Stimulated activated naive CD8-positive, alpha-beta T cell treated with anti-CD3 and anti-CD28 coated beads, Interleukin-15, amount 100 ng/mL, for 72 hours (primary cell): ENCODE data around the gene USP24.
"Not testable (repeated sequence)": the region's sequence is repeated elsewhere in the genome, so short reads cannot be mapped to it uniquely, and the experiment has no call there.

Experiments
- ATAC-seq: fragments of 150-1000 bp; cut with Tn5 transposase; 2 replicates; pipeline ENCODE4 v1.10.0; 2021; ENCODE audit warnings: mild to moderate bottlenecking, moderate library complexity
- DNase-seq, 2 donors: peaks; one replicate each; pipeline ENCODE4 v3.0.0; 2021 to 2022
- H3K27ac Mint-ChIP-seq, 2 donors: one replicate each; pipeline ENCODE4 v1.8.0; 2022; ENCODE audit warnings: mild to moderate bottlenecking in 2 of 2, mixed read lengths in 2 of 2, moderate library complexity in 2 of 2
- H3K27me3 Mint-ChIP-seq: one replicate; pipeline ENCODE4 v1.8.0; 2022; ENCODE audit warnings: mixed read lengths
- H3K4me1 Mint-ChIP-seq: one replicate; pipeline ENCODE4 v1.8.0; 2022; ENCODE audit warnings: mild to moderate bottlenecking, mixed read lengths
- H3K4me3 Mint-ChIP-seq, 2 donors: one replicate each; pipeline ENCODE4 v1.8.0; 2022; ENCODE audit warnings: mild to moderate bottlenecking in 2 of 2, mixed read lengths in 2 of 2, moderate library complexity in 1 of 2
- H3K9me3 Mint-ChIP-seq, 2 donors: one replicate each; pipeline ENCODE4 v1.8.0; 2022; ENCODE audit warnings: mixed read lengths in 2 of 2

USP24 gene

DNA sequence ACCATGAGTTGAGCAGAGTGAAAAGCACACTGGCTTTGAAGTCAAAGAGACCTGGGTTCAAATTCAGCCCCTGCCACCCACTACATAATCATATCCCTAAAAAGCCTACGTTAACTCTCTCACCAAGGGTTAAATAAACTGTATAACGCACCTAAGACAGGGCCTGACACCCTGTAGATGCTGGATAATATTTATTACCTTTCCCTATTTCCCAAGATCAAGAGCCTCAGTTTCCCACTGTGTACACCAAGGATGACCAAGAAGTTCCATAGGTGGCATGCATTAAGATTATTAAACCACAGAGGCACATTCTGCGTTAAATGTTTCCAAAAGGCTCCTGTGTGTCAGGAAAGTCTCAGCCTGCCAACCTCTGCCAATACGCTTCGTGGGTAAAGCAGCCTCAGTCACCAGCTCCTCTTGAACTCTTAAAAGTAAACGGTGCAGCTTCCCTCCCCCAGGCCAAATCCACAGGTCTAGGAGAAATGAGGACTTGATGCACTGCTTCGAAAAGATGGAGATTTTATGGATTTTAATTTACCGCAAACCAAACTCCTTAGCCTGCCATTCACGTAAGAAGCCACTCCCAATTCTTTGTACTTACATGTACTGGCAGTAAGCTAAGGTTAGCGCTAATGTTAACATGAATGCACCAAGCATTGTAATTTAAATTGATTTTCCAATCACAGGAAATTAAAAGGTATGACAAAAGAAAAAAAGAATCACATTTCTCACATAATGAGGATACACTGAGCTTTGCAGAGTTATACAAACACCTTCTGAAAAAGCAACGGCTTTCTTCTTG lies 2.6 kb downstream of the USP24 start:
- Mint-ChIP-seq H3K27ac (peak overlapping the region; percentile 35 to 36), H3K9me3 (no peaks in the 10 kb centered on the region), H3K4me3 (peak overlapping the region; percentile 89 to 91), H3K4me1 (peaks cover 81% of the 10 kb centered on the region), H3K27me3 (no peaks in the 10 kb centered on the region)
- no peak for ATAC-seq
- no peak for DNase-seq

DNA sequence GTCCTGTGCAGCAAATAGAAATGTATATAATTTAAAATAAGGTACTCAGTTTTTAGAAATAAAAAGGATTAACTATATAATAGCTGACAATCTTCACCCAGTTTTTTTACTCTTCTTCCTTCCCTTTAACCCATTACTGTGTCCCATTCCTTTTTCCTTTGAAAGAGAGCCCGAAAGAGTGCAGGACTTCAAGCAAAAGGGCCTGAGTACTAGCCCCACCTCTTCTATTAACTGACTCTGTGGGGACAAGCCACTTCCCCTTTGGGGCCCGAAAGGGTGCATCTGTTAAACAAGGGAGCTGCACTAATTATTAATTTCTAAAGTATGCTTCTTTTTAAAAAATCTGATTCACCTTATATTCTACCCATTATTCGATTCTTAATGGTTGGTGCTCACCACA lies 3.3 kb downstream of the USP24 start:
- peak overlapping the region; percentile 89 to 91 for H3K4me3 Mint-ChIP-seq
- no peak for DNase-seq
- H3K27ac Mint-ChIP-seq, result no peak overlapping the region
- peaks cover 80% of the 10 kb centered on the region for H3K4me1 Mint-ChIP-seq
- no peaks in the 10 kb centered on the region for H3K9me3 Mint-ChIP-seq
- H3K27me3 Mint-ChIP-seq, result no peaks in the 10 kb centered on the region
- no peak for ATAC-seq

DNA sequence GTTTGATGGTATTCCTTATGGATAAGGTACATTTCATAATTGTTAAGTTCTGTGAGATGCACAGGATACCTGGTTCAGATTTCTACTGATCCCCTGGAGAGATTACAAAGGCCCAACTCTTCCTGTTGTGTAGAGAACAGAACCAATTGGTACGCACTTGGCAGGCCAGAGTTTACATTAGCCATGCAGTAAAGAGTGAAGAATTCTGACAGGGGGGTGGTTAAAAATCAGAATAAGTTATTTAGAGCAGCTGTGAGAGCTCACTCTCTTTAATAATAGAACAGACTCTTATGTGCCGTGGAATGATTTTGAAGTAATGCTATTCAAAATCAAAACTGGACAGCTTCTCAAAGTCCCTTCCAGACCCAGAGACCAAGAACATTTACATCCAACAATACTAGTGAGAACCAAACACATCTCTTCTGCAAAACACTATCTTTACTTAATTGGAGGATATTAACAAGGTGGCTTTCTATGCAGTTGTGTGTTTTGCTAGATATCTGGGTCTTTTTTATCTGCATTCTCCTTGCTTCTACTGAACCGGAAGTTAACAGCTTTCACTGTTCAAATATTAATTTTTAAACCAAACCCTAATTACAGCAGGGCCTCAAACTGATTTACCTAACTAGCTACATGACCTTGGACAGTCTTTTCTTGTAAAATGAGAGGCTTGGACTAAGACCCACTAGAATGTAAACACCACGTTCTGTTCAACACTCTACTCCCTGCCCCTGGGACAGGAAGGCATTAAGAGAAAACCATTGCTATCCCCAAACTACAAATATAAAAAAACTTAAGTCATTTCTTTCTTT lies 4.0 kb downstream of the USP24 start:
- DNase-seq (no peak), ATAC-seq (no peak)
- Mint-ChIP-seq H3K27ac (no peak overlapping the region), H3K4me1 (peaks cover 78% of the 10 kb centered on the region), H3K9me3 (no peaks in the 10 kb centered on the region), H3K27me3 (no peaks in the 10 kb centered on the region), H3K4me3 (peak overlapping the region; percentile 60 to 89)

DNA sequence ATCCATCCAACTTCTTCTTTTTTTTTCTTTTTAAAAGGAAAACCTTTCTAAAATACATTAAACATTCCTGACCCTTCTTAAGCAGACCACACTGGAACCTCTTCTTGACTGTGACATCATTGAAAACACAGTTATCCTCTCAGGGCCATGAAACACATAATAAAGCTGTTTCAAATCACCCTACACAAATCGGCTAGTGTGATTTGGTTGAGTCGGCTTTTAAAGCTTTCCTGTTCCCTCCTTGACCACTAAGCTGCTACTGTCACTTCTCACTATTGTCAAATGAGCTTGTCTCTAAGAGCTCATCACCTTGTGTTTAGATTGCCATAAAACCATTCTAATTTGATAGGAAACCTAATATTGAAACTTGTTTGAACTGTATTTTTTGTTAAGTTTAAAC lies 5.9 kb downstream of the USP24 start:
- peaks cover 86% of the 10 kb centered on the region for H3K4me1 Mint-ChIP-seq
- H3K27me3 Mint-ChIP-seq, result no peaks in the 10 kb centered on the region
- no peaks in the 10 kb centered on the region for H3K9me3 Mint-ChIP-seq
- ATAC-seq (peak; percentile 37), DNase-seq (no peak)
- peak overlapping the region; percentile 31 to 64 for H3K4me3 Mint-ChIP-seq
- H3K27ac Mint-ChIP-seq, result no peak overlapping the region

DNA sequence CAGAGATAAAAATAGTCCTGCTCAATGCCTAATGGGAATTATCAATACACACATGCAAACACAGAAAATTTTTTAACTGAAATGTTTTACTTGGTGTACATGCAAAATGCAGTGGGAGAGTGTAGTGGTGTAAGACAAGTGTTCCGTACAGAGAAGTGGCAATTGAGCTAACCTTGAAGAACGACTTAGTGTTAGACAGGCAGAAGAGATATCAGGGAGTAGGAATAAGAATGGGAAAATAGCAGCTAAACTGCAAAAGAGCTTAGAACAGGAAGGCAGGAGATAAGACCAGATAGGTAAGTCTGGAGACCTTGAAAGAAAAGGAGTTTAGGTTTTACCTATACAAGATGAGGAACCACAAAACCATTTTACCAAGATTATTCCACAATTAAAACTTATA lies 9.0 kb downstream of the USP24 start:
- H3K9me3 Mint-ChIP-seq, result no peaks in the 10 kb centered on the region
- H3K27ac Mint-ChIP-seq, result no peak overlapping the region
- H3K27me3 Mint-ChIP-seq, result no peaks in the 10 kb centered on the region
- no peak for DNase-seq
- peaks cover 83% of the 10 kb centered on the region for H3K4me1 Mint-ChIP-seq
- ATAC-seq, result no peak
- H3K4me3 Mint-ChIP-seq, result no peak overlapping the region

DNA sequence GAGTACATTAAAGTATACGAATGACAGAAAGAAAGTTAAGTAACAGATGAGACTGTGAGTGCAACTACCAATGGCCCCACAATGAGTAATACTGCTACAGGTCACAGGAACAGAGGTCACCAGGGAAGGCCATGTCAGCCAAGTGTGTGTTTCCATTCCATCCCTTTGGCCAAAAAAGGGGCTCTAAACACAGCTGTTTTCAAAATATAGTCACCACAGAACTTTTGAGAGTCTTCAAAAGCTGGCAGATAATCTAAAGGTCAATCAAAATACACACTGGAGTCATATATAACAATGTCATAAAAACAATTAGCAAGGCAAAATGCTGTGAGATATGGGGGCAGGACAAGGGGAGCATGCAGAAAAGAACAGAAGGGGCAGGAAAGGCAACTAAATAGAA lies 10.2 kb downstream of the USP24 start:
- Mint-ChIP-seq H3K4me3 (peak overlapping the region; percentile 54 to 56), H3K4me1 (peaks cover 81% of the 10 kb centered on the region), H3K27me3 (no peaks in the 10 kb centered on the region), H3K27ac (peak overlapping the region; percentile 48 to 85), H3K9me3 (no peaks in the 10 kb centered on the region)
- DNase-seq (peak in 1 of 2 donors; percentile 30), ATAC-seq (peak; percentile 93)

DNA sequence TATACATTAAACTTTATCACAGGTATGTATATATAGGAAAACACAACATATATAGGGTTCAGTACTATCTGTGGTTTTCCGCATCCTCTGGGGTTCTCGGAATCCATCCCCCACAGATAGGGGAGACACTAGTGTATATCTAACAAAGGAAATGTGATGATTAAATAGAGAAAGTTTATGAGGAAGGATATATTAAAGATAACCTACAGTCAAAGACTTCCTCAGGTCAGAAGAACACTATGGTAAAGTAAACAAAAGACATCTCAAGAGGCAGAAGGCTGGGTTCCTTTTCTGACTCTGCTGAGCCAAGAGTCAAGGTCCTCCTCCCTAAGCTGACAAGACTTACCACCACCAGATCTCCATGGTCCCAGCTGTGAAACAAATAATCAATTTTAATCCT lies 12.1 kb downstream of the USP24 start:
- ATAC-seq (peak; percentile 47), DNase-seq (no peak)
- Mint-ChIP-seq H3K27ac (peak overlapping the region in 1 of 2 donors; percentile 79), H3K27me3 (no peaks in the 10 kb centered on the region), H3K4me3 (peak overlapping the region; percentile 31 to 52), H3K9me3 (no peaks in the 10 kb centered on the region), H3K4me1 (peaks cover 78% of the 10 kb centered on the region)

DNA sequence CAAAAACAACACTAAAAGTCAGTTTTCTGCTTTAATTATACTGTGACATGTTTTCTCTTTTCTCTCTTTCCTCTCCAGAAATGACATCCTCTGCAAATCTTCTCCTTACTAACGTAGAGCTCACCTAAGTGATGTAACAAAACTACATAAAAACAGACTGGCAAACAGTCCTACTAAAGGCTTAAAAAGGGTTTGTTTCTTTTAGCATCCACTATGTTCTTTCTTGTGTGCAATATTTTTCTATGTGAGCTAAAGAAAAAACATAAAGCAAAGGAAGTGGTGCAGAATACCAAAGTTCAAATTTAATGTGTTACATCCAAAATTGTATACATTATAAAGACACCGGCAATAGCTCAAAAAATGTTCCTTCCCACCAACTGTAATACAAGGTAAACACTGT lies 14.5 kb downstream of the USP24 start:
- Mint-ChIP-seq H3K27ac (no peak overlapping the region), H3K4me1 (peaks cover 86% of the 10 kb centered on the region), H3K9me3 (no peaks in the 10 kb centered on the region), H3K4me3 (peak overlapping the region; percentile 17 to 36), H3K27me3 (no peaks in the 10 kb centered on the region)
- ATAC-seq (no peak), DNase-seq (no peak)

DNA sequence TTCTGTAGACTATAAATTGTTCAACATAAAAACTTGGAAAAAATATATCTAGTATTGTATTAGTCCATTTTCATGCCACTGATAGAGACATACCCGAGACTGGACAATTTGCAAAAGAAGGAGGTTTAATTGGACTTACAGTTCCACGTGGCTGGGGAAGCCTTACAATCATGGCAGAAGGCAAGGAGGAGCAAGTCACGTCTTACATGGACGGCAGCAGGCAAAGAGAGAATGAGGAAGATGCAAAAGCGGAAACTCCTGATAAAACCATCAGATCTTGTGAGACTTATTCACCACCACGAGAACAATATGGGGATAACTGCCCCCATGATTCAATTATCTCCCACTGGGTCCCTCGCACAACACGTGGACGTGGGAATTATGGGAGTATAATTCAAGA lies 15.4 kb downstream of the USP24 start:
- H3K27me3 Mint-ChIP-seq, H3K4me3 Mint-ChIP-seq, H3K27ac Mint-ChIP-seq, ATAC-seq, H3K9me3 Mint-ChIP-seq, DNase-seq: not testable (repeated sequence)
- peaks cover 88% of the 10 kb centered on the region for H3K4me1 Mint-ChIP-seq

DNA sequence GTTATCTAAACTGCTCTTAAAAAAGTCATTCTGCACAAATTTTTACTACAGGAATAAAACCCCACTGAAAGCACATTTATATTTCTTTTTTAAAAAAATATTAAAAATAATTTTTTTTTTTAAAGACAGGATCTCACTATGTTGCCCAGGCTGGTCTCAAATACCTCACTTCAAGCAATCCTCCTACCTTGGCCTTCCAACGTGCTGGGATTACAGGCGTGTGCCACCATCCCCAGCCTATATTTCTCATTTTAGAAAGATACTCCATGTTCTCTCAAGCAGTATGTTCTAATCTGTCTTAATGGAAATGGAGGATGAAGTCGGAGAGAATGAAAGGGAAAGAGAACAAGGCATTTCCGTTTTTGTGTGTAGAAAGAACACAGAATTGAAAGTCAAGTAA lies 17.1 kb downstream of the USP24 start:
- ATAC-seq, result no peak
- H3K9me3 Mint-ChIP-seq, result no peaks in the 10 kb centered on the region
- no peak overlapping the region for H3K4me3 Mint-ChIP-seq
- DNase-seq, result no peak
- no peak overlapping the region for H3K27ac Mint-ChIP-seq
- peaks cover 86% of the 10 kb centered on the region for H3K4me1 Mint-ChIP-seq
- no peaks in the 10 kb centered on the region for H3K27me3 Mint-ChIP-seq

DNA sequence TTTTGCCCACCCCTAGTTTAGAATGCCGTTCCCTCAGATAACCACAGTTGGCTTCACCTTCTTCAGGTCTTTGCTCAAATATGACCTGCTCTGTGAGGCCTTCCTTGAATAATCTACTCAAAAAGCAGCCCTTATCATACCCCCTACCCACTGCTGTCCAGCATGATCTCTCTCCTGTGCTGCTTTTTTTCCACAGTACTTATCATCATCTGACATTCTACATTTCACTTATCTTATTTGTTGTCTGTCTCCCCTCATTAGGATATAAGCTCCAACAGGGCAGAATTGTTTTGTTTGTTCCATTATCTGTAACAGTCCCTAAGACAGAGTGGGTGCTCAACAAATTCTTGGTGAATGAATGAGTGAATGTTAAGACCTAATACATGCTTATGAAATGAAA lies 18.1 kb downstream of the USP24 start:
- Mint-ChIP-seq H3K27me3 (no peaks in the 10 kb centered on the region), H3K4me3 (no peak overlapping the region), H3K4me1 (peaks cover 79% of the 10 kb centered on the region), H3K9me3 (no peaks in the 10 kb centered on the region), H3K27ac (no peak overlapping the region)
- ATAC-seq, result no peak
- DNase-seq, result no peak

DNA sequence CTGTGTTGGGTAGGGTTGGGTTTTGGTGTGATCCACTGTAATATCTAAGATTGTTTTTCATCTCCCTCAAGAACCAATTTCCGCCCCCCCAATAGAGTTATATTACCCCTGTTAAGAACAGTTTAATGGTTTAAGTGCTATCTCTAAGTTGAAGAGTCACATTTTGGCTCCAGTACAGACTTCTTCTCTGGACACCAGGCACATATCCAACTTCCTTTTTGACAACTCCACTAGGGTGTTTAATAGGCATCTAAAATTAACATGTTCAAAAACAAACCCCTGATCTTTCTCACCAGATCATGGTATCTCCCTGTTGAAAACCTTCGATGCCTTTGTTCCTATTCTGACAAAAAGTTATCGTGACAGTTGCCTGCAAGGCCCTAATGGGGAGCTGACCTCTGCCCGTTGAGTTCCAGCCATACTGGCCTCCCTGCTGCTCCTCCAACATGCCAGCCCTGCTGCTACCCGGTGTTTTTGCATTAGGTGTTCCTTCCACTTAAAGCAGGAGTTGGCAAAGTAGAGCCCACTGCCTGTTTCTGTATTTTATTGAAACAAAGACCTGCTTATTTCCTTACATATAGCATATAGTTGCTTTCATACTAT lies 18.6 kb downstream of the USP24 start:
- H3K4me1 Mint-ChIP-seq, result peaks cover 73% of the 10 kb centered on the region
- H3K9me3 Mint-ChIP-seq, result no peaks in the 10 kb centered on the region
- H3K27ac Mint-ChIP-seq, result peak overlapping the region; percentile 22 to 83
- no peaks in the 10 kb centered on the region for H3K27me3 Mint-ChIP-seq
- ATAC-seq (no peak), DNase-seq (no peak)
- peak overlapping the region; percentile 27 to 56 for H3K4me3 Mint-ChIP-seq

DNA sequence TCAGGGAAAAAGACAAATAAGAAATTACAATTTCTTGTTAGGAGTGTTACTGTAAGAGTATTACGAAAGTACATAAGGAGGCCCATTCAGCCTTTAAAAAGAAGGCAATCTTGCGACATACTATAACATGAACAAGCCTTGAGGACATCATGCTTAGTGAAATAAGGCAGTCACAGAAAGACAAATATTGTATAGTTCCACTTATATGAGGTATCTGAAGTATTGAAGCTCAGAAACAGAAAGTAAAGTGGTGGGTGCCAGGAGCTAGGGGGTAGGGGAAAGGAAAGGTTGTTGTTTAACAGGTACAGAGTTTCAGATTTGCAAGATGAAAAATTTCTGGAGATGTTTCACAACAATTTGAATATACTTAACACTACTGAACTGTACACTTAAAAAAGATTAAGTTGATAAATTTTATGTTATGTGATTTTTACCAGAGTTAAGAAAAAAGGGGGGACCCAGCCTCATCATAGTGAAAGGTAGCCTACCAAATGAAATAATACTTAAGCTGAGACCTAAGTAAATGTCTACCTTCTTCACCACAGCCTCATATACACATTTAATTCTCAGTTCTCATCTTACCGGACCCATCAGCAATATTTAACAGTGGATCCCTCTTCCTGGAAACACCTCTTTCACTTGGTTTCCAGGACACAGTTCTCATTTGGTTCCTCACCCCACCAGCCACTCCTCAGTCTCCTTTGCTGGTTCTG lies 19.5 kb downstream of the USP24 start:
- peak overlapping the region; percentile 14 to 83 for H3K27ac Mint-ChIP-seq
- H3K4me1 Mint-ChIP-seq, result peaks cover 65% of the 10 kb centered on the region
- DNase-seq (no peak), ATAC-seq (peak; percentile 82)
- H3K4me3 Mint-ChIP-seq, result peak overlapping the region; percentile 18 to 56
- no peaks in the 10 kb centered on the region for H3K9me3 Mint-ChIP-seq
- H3K27me3 Mint-ChIP-seq, result no peaks in the 10 kb centered on the region

DNA sequence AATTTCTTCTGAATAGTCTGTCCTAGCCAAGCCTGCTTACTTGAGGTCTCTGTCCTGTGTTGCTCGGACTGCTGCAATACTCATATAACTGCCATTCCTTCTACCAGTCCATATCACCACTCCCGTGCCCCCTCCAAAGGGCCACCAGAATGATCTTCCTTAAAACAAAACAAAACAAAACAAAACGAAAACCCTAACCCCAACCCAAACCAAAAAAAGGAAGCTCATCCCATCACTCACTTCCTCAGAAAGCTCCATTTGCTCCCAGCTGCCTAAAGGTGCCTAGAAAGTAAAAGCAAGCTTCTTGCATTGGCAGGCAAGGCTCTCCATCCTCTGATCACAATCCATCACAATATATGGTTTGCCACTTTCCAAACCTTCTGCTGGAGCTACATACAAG lies 20.3 kb downstream of the USP24 start:
- Mint-ChIP-seq H3K27me3 (no peaks in the 10 kb centered on the region), H3K27ac (peak overlapping the region in 1 of 2 donors; percentile 14), H3K4me3 (peak overlapping the region; percentile 6 to 18), H3K9me3 (no peaks in the 10 kb centered on the region), H3K4me1 (peaks cover 67% of the 10 kb centered on the region)
- DNase-seq (no peak), ATAC-seq (no peak)

DNA sequence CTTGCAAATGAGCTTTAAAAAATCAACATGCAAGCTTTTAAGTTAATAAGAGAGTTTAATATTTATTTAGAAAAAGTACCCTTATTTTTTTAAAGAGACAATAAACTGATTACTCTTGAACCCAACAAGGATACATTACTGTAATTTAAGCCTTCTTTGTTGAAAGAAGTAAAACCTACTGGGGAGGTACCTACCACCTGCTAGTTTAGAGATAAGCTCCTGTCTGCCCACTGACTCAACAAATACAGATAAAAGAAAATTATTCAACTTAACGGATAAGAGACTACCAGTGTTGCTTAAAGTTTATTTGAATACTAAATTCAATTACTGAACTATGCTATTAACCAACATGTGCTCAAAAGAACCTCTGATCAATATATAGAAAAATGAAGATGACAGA lies 23.1 kb downstream of the USP24 start:
- H3K27me3 Mint-ChIP-seq, result no peaks in the 10 kb centered on the region
- no peak overlapping the region for H3K27ac Mint-ChIP-seq
- no peaks in the 10 kb centered on the region for H3K9me3 Mint-ChIP-seq
- H3K4me1 Mint-ChIP-seq, result peaks cover 65% of the 10 kb centered on the region
- H3K4me3 Mint-ChIP-seq, result no peak overlapping the region
- DNase-seq (no peak), ATAC-seq (no peak)
